Stimulated activated naive CD8-positive, alpha-beta T cell treated with anti-CD3 and anti-CD28 coated beads, Interleukin-15, Interleukin-2, amounts not matched to agents 100 U/mL and 50 U/mL, for 24 hours (primary cell): Measurements from ENCODE around the gene ABTB2.
"Not testable (repeated sequence)": the region's sequence is repeated elsewhere in the genome, so short reads cannot be mapped to it uniquely, and the experiment has no call there.

Experiments used
- ATAC-seq: fragments of 150-1000 bp; cut with Tn5 transposase; one replicate; pipeline ENCODE4 v1.10.0; 2021
- DNase-seq: peaks from one replicate; pipeline ENCODE4 v3.0.0; 2021

The ABTB2 gene

DNA sequence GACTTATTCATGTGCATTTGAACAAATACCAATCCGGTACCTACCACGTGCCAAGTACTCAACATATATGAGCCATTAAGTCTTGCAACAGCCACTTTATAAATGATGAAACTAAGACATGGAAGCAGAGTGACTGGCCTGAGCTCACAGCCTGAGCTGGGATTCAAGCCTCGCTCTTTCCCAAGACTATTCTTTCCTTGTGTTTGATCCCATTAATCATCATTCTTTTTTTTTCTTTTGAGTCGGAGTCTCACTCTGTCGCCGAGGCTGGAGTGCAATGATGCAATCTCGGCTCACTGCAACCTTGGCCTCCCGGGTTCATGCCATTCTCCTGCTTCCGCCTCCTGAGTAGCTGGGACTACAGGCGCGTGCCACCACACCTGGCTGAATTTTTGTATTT lies 119.3 kb downstream of the ABTB2 start:
- DNase-seq (no peak), ATAC-seq (no peak)

DNA sequence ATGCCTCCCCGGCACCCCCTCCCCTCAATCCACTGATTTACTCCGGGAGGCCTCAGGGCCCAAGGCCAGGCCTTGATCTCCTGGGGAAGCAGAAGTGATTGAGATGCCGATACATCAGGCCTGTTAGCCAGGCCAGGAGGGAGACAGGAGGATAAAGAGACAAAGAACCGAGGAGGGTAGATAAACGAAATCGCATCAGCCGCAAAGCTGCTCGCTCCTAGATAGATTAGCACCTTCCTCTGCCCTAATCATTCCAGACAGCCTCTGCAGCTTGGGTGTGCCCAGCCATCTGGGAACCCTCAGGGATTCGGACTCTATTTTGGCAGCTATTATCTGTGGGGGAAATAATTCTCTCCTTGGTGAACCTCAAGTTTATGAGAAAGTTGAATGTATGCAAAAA lies 121.2 kb downstream of the ABTB2 start:
- no peak for ATAC-seq
- no peak for DNase-seq

DNA sequence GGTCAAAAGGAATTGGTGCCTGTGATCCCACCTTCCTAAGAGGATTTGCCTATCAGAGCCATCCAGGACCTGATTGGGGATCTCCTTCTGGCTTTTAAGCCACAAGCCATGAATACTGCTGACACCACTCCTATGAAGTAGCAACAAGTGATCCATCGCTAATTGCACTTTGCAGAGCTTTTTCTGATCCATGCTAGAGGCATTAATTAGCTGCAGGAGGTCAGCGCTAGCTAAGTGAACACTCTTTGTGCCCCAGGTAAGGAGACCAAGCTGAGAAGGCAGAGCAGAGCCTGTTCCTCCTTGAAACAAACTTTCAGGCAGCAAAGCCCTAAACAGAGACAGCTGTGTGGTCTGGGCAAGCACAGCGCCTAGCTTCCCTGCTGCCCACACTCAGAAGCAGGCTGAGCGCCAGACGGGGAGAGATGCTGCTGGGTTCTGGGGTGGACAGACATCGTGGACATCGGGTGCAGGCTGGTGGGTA lies 122.2 kb downstream of the ABTB2 start:
- ATAC-seq (no peak), DNase-seq (no peak)

DNA sequence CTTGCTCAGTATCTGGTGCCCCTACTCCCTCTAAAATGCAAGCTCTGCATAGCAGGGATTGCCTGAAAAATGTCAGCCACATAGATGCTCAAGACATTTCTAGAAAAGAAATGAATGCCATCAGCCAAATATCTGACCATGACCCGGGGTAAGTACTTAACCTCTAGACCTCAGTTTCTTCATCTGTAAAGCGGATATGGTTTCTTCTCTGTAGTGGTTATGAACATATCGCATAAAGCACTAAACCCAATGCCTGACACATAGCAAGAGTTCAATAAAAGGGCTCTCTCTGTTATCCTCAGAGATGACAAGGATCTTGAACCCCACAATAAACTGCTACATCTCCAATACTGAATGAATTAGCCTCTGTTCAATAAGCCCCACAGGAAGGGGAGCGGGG lies 122.6 kb downstream of the ABTB2 start:
- peak; percentile 17 for ATAC-seq
- DNase-seq, result no peak

DNA sequence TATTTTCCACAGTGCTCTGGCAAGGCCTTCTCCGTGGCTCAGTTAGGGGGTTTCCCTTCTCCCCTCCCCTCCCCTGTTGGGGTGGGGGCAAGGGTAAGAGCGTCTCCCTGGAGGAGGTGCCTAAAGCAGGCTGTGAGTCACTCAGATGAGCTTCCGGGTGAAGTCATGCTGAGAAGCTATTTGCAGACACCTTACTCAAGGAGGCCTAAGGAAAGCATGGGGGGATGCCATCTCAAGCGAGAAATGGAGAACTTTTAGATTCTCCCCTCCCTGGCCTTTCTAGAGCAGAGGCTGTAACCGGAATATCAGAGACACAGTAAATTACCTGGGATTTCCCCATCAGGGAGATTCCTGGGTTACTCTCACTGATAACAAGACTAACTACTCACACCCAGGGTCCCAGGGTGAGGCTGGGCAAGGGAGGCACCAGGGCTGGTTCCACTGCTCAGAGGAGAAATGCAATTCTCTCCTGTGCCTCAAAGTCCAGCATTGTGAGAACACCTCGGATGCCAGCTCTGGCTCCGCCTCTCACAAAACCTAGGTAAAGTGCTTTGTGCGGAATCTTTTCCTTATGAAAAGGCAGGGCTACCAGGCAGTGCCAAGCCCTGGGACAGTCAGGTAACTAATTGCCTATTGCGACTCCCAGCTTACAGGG lies 123.6 kb downstream of the ABTB2 start:
- ATAC-seq (peak; percentile 92), DNase-seq (peak; percentile 79)

DNA sequence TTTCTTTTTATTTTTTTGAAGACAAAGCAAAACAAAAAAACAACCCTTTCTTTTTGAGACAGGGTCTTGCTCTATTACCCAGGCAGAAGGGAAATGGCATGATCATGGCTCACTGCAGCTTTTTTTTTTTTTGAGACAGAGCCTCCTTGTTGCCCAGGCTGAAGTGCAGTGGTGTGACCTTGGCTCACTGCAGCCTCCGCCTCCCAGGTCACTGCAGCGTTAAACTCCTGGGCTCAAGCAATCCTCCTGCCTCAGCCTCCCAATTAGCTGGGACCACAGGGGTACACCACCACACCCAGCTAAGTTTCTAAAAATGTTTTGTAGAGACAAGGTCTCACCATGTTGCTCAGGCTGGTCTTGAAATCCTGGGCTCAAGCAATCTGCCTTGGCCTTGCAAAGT lies 124.6 kb downstream of the ABTB2 start:
- DNase-seq (no peak), ATAC-seq (no peak)

DNA sequence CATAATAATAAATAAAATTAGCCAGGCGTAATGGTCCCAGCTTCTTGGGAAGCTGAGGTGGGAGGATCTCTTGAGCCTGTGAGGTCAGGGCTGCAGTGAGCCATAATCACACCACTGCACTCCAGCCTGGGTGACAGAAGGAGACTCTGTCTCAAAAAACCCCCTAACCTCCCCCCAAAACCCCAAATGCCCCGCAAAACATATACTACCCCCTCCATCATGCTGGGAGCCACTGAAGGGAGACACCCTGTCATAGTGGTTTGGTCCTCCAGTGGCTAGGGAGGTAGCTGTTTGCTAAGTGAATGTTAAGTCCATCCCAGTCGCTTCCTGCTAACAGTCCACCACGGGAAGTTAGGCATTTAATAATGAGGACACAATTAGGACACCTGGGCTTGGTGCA lies 125.0 kb downstream of the ABTB2 start:
- ATAC-seq (no peak), DNase-seq (no peak)

DNA sequence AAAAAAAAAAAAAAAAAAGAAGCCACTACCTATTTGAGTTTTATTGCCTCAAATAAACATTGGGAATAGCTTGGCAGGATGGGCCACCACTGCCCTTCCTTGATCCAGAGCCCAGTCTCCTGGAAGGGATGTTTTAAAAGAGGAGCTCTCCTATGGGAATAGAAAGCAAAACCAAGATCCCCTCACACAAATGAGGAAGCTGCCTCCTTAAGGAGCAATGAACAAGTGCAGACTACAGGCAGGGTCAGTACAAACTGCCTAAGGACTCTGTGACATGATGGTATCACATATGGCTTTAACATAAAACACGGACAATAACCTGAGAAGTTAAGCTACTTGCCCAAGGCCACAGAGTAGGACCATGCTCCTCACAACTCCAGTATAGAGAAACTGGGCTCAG lies 131.6 kb downstream of the ABTB2 start:
- DNase-seq (no peak), ATAC-seq (no peak)

DNA sequence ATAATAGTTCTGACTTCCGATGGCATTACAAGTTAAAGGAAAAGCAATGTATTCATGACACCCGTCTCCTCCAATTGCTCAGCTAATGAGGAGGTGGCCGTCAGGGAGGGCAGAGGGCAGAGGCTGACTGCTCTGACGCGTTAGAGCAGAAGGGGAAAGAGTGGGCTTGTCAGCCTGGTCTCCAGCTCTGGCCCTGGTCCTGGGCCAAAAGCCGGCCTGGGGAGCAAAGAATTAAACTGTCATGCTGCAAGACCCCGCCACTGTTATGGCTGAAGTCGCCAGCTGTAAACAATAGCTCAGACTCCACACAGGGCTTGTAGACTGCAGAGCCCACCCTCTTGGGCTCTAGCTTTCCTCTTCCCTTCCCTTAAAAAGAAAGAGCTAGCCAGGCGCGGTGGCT lies 132.7 kb downstream of the ABTB2 start:
- no peak for ATAC-seq

DNA sequence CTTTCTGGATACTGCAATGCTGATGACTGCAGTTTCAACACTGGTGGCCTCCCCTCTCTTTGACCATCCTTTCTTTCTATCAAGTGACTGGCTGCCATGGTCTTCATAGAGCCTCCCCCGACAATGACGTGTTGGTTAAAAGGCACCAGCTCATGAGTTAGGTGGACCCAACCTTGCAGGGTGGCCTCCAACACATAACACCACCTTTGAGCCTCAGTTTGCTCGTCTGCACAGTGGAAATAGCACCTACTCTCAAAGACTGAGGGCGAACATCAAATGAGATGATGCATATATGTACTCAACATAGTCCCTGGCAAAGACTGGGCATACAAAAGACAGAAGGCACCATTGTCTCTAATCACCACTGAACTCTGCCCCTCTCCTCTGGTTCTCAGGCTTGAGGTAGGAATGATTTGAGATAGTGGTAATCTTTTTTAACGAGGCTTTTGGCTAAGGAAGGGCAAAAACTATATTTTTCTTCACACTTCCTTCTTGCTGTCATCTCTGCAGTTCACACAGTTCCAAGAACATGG lies 133.3 kb downstream of the ABTB2 start:
- no peak for ATAC-seq

More for the DNA sequence above, 132.7 kb downstream of the ABTB2 start:
- DNase-seq, result no peak

DNA sequence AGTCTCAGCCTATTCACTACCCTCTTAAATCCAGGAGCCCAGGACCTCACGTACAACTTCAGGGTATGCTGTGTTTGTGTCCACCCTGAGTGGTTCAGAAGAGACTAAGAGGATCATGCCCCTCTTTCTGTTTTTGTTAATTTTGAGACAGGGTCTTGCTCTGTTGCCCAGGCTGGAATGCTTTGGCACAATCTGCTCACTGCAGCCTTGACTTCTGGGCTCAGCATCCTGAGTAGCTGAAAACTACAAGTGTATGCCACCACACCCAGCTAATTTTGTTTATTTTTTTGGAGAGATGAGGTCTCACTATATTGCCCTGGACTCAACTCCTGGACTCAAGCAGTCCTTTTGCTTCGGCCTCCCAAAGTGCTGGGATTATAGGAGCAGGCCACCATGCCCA lies 133.9 kb downstream of the ABTB2 start:
- ATAC-seq (no peak), DNase-seq (no peak)

More for the DNA sequence above, 133.3 kb downstream of the ABTB2 start:
- DNase-seq, result no peak

DNA sequence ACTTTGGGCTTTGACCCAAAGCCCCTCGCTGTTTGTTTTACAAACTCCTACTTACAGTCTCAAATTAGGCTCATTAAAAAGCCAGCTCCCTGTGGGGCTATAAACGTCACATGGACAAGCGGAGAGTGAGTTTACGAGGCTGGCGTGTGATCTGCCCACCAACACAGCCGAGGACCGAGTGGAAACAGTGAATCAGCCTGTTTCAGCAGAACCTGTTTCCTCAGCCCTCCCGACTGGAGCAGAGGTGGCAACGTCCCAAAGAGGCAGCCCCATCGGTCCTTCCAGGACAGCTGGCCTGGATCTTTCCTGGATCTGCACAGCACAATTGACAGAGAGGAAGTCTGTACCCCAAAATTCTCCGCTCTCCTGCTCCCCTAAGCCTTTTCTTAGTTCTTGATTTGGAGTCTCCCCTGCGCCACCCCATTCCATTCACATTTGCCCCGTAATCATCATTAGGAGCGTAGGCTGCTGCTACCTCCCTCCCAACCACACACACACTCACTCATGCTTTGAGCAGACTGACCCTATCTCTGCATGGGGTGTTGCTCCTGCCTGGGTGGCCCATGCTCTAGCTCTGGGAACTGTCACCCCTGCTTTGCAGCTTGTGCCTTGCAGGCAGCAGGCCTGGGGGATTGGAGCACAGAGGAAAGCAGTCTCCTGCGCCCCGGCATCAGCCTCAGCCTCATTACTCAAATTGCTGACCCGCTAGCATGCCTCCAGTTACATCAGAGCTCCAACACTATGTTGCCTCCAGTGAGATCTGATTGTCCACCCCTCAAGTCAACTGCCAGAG lies 134.6 kb downstream of the ABTB2 start:
- ATAC-seq (no peak), DNase-seq (no peak)

DNA sequence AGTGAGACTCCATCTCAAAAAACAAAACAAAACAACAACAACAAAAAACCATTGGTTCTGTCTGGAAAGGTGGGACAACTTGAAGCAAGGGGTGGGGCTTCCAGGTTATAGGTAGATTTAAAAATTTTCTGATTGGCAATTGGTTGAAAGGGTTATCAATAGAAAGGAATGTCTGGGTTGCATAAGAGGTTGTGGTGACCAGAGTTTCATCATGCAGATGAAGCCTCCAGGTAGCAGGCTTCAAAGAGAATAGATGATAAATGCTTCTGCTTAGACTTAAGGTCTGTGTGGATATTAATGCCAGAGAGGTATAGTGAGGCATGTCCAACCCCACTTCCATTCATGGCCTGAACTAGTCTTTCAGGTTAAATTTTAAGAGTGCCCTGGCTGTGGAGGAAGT lies 135.8 kb downstream of the ABTB2 start:
- DNase-seq (no peak), ATAC-seq (no peak)

DNA sequence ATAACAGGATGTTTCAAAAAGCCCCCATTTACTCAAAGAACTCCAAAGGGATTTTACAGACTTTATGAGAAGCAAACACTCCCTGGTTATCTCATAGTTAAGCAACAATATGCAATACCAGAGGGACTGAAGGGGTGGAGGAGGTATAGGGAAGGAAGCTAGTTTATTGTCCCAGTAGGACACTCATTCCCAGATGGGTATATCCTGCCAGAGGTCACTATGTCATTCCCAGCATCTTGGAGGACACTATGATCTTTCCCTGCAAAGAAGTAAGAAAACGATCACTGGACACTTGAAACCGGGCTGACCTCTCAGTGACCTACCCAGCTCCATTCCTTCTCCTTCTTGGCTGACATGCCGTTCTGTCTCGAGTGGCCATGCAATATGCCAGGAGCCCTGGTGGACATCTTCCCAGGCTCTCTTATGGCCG lies 137.9 kb downstream of the ABTB2 start:
- ATAC-seq, result no peak

DNA sequence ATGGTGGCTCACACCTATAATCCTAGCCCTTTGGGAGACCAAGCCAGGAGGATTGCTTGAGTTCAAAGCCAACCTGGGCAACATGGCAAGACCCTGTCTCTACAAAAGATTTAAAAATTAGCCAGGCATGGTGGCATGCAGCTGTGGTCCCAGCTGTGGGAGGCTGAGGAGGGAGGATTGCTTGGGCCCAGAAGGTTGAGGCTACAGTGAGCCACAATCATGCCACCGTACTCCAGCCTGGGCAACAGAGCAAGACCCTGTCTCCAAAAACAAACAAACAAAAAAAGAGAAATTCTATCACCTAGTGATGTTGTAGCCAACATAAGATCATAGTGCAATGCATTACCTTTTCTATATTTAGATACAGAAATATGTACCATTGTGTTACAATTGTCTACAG lies 138.5 kb downstream of the ABTB2 start:
- ATAC-seq, result no peak
- no peak for DNase-seq

More for the DNA sequence above, 137.9 kb downstream of the ABTB2 start:
- no peak for DNase-seq

DNA sequence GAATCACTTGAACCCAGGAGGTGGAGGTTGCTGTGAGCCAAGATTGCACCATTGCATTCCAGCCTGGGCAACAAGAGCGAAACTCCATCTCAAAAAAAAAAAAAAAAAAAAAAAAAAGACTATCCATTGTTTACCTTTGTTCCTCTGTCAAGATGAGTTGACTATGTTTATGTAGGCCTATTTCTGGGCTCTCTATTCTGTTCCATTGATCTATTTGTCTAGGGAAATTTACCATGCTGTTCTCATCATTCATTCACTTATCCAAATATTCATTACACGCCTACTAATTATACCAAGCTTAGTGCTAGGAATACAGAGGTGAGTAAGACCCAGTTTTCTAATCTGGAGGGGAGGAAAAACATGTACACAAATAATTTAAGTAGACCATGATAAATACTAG lies 139.1 kb downstream of the ABTB2 start:
- DNase-seq, result not testable (repeated sequence)

DNA sequence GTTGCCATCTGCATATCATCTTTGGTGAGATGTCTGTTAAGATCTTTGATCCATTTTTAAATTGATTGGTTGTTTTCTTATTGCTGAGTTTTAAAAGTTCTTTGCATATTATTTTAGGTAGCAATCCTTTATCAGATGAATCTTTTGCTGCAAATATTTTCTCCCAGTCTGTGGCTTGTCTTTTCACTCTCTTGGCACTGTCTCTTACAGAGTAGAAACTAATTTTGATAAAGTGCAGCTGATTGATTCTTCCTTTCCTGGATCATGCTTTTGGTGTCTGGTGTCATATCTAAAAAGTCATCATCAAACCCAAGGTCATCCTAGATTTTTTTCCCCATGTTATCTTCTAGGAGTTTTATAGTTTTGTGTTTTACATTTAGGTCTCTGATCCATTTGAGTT lies 139.7 kb downstream of the ABTB2 start:
- DNase-seq, result no peak
- ATAC-seq, result no peak

More for the DNA sequence above, 139.1 kb downstream of the ABTB2 start:
- ATAC-seq, result not testable (repeated sequence)

DNA sequence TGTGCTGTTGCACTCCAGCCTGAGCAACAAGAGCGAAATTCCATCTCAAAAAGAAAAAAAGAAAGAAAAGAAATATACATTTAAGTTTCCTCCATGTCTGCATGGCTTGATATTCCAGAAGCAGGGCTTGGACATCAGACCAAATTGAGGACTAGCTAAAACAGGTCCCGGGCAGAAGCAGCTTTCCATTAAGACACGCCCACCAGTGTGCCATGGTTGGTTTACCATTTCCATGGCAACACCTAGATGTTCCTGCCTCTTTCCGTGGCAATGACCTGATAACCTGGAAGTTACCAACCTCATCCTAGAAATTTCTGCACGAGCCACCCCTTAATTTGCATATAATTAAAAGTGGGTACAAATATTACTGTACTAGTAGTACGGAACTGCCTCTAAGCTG lies 141.1 kb downstream of the ABTB2 start:
- no peak for ATAC-seq

DNA sequence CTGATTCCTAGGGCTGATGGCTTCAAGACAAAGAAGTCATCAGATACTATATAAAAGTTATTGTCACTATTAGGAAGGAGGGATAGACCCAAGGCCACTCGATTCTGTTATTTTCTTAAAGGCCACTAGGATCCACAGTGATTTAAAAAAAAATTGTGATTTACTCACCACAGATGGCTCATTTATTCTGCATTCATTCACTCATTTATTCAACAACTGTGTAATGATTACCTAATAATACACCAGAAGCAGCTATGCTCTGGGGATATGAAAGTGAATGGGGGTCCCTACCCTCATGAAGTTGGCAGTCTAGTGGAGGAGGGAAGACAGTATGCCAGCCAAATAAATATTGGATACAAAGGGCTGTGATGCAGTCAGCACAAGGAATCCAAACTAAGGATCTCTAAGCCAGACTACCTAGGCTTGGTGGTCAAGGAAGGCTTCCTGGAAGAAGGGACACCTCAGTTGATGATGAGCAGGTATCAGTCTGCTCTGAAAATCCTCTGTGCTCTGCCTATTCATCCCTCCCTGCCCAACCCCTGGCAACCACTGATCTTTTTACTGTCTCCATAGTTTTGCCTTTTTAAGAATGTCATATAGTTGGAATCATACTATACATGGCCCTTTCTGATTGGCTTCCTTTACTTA lies 141.9 kb downstream of the ABTB2 start:
- ATAC-seq (no peak), DNase-seq (no peak)

More for the DNA sequence above, 141.1 kb downstream of the ABTB2 start:
- DNase-seq, result no peak

DNA sequence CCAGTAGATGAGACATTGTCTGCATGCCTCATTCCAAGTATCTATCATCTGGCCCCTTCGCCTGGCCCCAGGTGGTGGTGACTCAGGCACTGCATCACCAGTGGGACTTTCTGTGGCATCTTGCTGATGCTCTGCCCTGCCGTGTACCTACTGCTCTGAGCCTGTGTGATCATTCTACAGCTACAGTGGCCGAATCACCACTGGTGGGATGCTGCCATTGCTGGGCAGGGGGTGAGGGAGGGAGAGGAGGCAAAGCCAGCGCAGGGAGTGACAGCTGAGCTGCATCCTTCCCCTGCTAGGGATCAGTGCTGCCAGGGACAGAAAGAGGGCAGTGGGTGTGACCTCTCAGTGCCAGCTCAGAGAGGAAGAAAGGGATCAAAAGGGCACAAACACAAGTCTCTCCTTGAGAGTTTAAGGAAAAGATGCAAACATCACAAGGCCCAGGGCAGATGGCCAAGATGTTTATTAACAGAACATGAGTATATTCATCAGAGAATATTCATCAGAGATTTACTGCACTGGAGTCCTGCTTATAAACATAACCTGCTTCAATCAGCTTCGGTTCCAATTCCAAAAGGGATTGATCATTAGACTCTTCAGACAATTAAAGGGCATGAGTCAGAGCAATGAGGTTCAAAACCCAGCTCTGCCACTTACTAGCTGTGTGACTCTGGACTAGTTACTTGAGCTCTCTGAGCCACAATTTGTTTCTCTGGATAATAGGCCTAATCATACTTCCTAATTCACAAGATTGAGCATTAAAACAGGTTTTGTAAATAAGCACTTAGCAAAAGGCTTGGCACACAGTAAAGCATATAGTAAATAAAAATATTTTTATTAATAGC lies 142.6 kb downstream of the ABTB2 start:
- DNase-seq (peak; percentile 81), ATAC-seq (peak; percentile 100)

DNA sequence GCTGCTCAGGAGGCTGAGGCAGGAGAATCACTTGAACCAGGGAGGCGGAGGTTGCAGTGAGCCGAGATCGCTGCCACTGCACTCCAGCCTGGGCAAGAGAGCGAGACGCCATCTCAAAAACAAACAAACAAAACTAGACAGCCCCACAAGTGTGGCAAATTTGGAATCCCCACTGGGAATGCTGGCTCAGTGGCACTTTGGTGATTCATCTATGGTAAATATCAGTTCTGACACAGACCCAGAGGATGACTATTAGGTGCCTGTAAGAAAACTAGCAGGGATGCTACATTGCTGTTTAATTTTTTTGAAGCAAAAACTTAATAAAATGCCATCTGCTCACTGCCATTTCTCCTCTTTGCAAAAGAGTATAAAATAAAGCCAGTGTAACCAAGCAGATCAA lies 144.4 kb downstream of the ABTB2 start:
- DNase-seq, result no peak
- ATAC-seq, result no peak

DNA sequence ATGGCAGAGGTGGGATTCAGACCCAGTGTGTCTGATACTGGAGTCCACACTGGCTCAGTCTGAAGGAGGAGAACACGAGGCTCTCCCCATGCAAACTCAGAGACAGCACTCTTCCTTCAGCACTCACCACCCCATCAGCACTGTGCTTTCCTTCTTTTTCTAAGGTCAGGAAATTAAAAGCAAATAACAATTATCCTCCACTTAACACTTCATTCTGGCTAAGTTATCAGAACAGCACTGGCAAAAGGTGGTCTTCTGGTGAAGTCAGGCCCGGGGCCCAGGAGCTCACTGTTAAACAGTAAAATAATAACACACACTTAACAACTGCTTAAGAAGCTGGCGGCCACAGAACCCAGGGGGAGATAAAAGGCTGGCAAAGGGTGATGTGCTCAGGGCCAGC lies 145.2 kb downstream of the ABTB2 start:
- ATAC-seq (no peak), DNase-seq (no peak)
